HCT116 (cell line): ENCODE data around the gene ZNRF3. TPM values are rescaled to one million over a fixed set of nuclear protein-coding genes. Genes with fewer than 3 reads are reported as not detected.
A peak's percentile ranks its signal among the peaks of the same experiment; 100 is the strongest.

Source experiments
- ATAC-seq: fragments of 200-7000 bp; cut with Tn5 transposase; 2 replicates; pipeline ENCODE4 v1.9.1; 2020; ENCODE audit warnings: mild to moderate bottlenecking, moderate library complexity
- BruUV-seq: library from RNA; stranded (reverse); fragments of 400-500 nt; replicated peaks from 2 replicates; lab custom pipeline; 2021; lab: Mats Ljungman, UMichigan
- CTCF ChIA-PET: fragments of 300-600 bp; sonication (Branson Sonifier 250); formaldehyde crosslinking; loops from one replicate; lab custom pipeline; 2021; ENCODE audit warnings: antibody characterized with exemption; lab: Charles Lee
- POLR2A ChIA-PET: fragments of 300-600, 350-600 bp; sonication (Branson Sonifier 250); formaldehyde crosslinking; loops from one replicate; lab custom pipeline; 2021; ENCODE audit warnings: antibody characterized with exemption; lab: Charles Lee
- RAD21 ChIA-PET, 2 experiments: fragments of 300-600 bp; sonication (Branson Sonifier 250); formaldehyde crosslinking; loops; one replicate each; lab custom pipeline; 2023; ENCODE audit warnings: low total read pairs in 2 of 2; ENCODE audit not compliant: uncharacterized antibody in 2 of 2, unreplicated experiment in 2 of 2, low non-redundant PET in 1 of 2; lab: Charles Lee
- DNase-seq: peaks from one replicate; pipeline ENCODE4 v3.0.0-alpha.2; 2010; ENCODE audit warnings: low read depth, low spot score
- H2AFZ ChIP-seq: fragments of 200-600 bp; shearing (Covaris generic), sonication (generic); 2 replicates; pipeline ENCODE4 v1.6.1; 2017; ENCODE audit warnings: low read depth, mixed run types, mixed read lengths, antibody characterized with exemption, low read length; ENCODE audit not compliant: poor library complexity, severe bottlenecking
- H3K27ac ChIP-seq: 2 replicates; pipeline ENCODE4 v1.5.1; 2012; ENCODE audit warnings: low read depth, low read length
- H3K27me3 ChIP-seq: fragments of 200-600 bp; sonication (generic); 2 replicates; pipeline ENCODE4 v1.6.1; 2016; ENCODE audit warnings: mixed run types, low read length, mixed read lengths; ENCODE audit not compliant: insufficient read depth
- H3K36me3 ChIP-seq, 2 experiments: fragments of 200-500 bp in 1 of 2; fragments of 200-600 bp in 1 of 2; sonication (Bioruptor generic) in 1 of 2; sonication (generic) in 1 of 2; 2 replicates each; pipeline versions ENCODE4 v1.5.1 to v1.6.1; 2014 to 2016; ENCODE audit warnings: low read length in 2 of 2, inconsistent platforms in 1 of 2, mixed read lengths in 1 of 2, mixed run types in 1 of 2; ENCODE audit not compliant: insufficient read depth in 2 of 2, control insufficient read depth in 1 of 2
- H3K4me1 ChIP-seq, 2 experiments: fragments of 200-600 bp in 1 of 2; sonication (generic) in 1 of 2; 2 replicates each; pipeline versions ENCODE4 v1.5.1 to v1.6.1; 2012 to 2017; ENCODE audit warnings: low read length in 2 of 2, inconsistent platforms in 1 of 2, mild to moderate bottlenecking in 1 of 2, mixed read lengths in 1 of 2, mixed run types in 1 of 2, moderate library complexity in 1 of 2; ENCODE audit not compliant: insufficient read depth in 2 of 2, control insufficient read depth in 1 of 2
- H3K4me2 ChIP-seq: fragments of 200-600 bp; sonication (generic); 2 replicates; pipeline ENCODE4 v1.6.1; 2017; ENCODE audit warnings: mixed run types, low read length, mixed read lengths
- H3K4me3 ChIP-seq, 2 experiments: fragments of 200-600 bp in 1 of 2; sonication (generic) in 1 of 2; replicated peaks in 1 of 2; 2 replicates each; pipeline ENCODE4 v1.5.1; 2011 to 2016; ENCODE audit warnings: low read length in 2 of 2, control low read depth in 1 of 2, low read depth in 1 of 2, mild to moderate bottlenecking in 1 of 2, mixed read lengths in 1 of 2, mixed run types in 1 of 2
- H3K79me2 ChIP-seq: fragments of 200-600 bp; sonication (generic); 2 replicates; pipeline ENCODE4 v1.6.1; 2017; ENCODE audit warnings: mild to moderate bottlenecking, mixed run types, low read length, moderate library complexity, mixed read lengths; ENCODE audit not compliant: insufficient read depth
- H3K9ac ChIP-seq: fragments of 200-600 bp; sonication (generic); 2 replicates; pipeline ENCODE4 v1.6.1; 2016; ENCODE audit warnings: low read length, mixed read lengths
- H3K9me2 ChIP-seq: fragments of 200-600 bp; sonication (generic), shearing (Covaris generic); 2 replicates; pipeline ENCODE4 v1.6.1; 2017; ENCODE audit warnings: mixed run types, mild to moderate bottlenecking, moderate library complexity; ENCODE audit not compliant: insufficient read depth
- H3K9me3 ChIP-seq, 2 experiments: fragments of 200-500 bp in 1 of 2; fragments of 200-600 bp in 1 of 2; sonication (Bioruptor generic) in 1 of 2; sonication (generic) in 1 of 2; 2 replicates each; pipeline ENCODE4 v1.6.1; 2014 to 2017; ENCODE audit warnings: low read length in 2 of 2, mixed read lengths in 2 of 2, inconsistent platforms in 1 of 2, low read depth in 1 of 2, mild to moderate bottlenecking in 1 of 2, mixed run types in 1 of 2, moderate library complexity in 1 of 2; ENCODE audit not compliant: control insufficient read depth in 1 of 2, insufficient read depth in 1 of 2
- H4K20me1 ChIP-seq: fragments of 200-600 bp; sonication (generic), shearing (Covaris generic); 2 replicates; pipeline ENCODE4 v1.6.1; 2017; ENCODE audit warnings: mixed run types, mild to moderate bottlenecking, moderate library complexity; ENCODE audit not compliant: insufficient read depth
- CBX3 ChIP-seq: IDR thresholded peaks from 2 replicates; pipeline ENCODE4 v1.6.1; 2012; ENCODE audit warnings: low read depth
- CEBPB ChIP-seq: IDR thresholded peaks from 2 replicates; pipeline ENCODE4 v1.6.1; 2012; ENCODE audit warnings: low read depth
- FOSL1 ChIP-seq: IDR thresholded peaks from 2 replicates; pipeline ENCODE4 v1.6.1; 2012; ENCODE audit warnings: low read depth
- JUND ChIP-seq: IDR thresholded peaks from 2 replicates; pipeline ENCODE4 v1.6.1; 2012
- RAD21 ChIP-seq: IDR thresholded peaks from 2 replicates; pipeline ENCODE4 v1.6.1; 2012; ENCODE audit warnings: low read depth, mild to moderate bottlenecking
- SP1 ChIP-seq: IDR thresholded peaks from 2 replicates; pipeline ENCODE4 v1.6.1; 2012; ENCODE audit warnings: low read depth
- SRF ChIP-seq: IDR thresholded peaks from 2 replicates; pipeline ENCODE4 v1.6.1; 2012; ENCODE audit warnings: low read depth
- TCF7L2 ChIP-seq: IDR thresholded peaks from 2 replicates; pipeline ENCODE4 v1.7.0; 2011; ENCODE audit warnings: borderline replicate concordance, inconsistent platforms; ENCODE audit not compliant: insufficient read depth, insufficient read length; ENCODE audit errors: extremely low read depth
- intact Hi-C: fragments of 100-400 bp; cut with micrococcal nuclease; formaldehyde crosslinking; loops from 2 replicates; pipeline ENCODE4 v1.10.0; 2022
- total RNA-seq: library from RNA; stranded (reverse); gene quantifications from one replicate; pipeline ENCODE4 v1.2.1, GENCODE V29; 2021; ENCODE audit not compliant: unreplicated experiment
- TF ChIP-seq, protein P1 (sequence below), 3 experiments: fragments of 200-600 bp in 1 of 3; sonication (generic) in 1 of 3; IDR thresholded peaks in 2 of 3; conservative IDR thresholded peaks in 1 of 3; 2 replicates each; pipeline ENCODE4 v1.5.1; 2012 to 2017; ENCODE audit warnings: low read depth in 2 of 3, low read length in 2 of 3, antibody characterized with exemption in 1 of 3, borderline replicate concordance in 1 of 3, control low read depth in 1 of 3, mild to moderate bottlenecking in 1 of 3, mixed read lengths in 1 of 3, mixed run types in 1 of 3, moderate library complexity in 1 of 3; ENCODE audit not compliant: insufficient read depth in 1 of 3

ZNRF3 gene
- total RNA-seq, 1 experiment from 2014 or later = 12.2 TPM

DNA sequence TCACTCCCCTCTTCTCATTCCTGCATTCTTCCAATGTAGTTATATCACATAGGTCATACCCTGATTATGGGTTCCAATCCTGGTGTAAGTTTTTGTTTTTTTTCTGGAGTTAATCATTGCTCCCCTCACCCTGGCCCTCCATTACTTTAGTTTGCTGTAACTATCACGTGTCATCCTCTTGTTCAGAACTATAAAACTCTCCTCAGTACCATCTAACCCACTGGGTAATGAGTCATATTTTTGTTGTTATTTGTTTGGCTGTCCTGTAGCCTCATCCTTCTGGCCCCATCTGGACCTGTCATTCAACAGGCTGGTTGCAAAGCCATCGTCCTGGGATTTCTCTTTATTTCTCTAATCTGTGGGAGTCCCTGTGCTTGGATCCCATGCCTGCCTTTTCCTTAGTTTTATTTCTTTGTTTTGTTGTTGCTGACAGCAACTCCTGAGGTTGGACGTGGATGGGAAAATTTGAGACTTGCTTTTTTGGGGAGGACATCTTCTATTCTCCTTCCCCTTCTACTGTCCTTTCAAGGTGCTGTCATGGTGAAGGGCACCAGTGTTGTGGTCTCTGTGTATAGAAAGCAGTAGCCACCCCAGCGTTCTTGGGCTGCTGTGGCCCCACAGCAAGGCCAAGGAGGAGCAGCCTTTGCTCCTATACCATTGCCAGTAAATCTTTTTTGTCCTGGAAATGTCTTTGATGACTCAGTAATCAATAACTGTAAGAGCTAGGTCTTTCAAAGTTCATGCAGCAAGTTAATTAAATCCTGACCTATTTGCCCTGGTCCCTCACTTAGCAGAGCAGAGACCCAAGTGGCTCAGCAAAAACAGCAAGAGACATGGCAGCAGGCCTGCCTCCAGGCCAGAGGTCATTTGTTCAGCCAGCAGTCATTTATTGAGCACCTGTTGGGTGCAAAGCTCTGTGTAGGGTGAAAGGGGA is 95.8 kb downstream of the ZNRF3 start:
- Histone ChIP-seq H3K27ac (peak overlapping the region; percentile 72), H4K20me1 (peaks cover 7% of the 10 kb centered on the region; the same call in 1 of the 2 replicates), H3K4me3 (peak overlapping the region in 1 of 2 experiments; percentile 11; a peak in 1 of 4 replicates), H3K4me1 (peaks cover 75 to 82% of the 10 kb centered on the region in 2 experiments), H3K9ac (peak overlapping the region; percentile 23), H3K9me2 (no peaks in the 10 kb centered on the region), H3K36me3 (no peaks in the 10 kb centered on the region), H3K79me2 (peaks cover 21% of the 10 kb centered on the region), H3K27me3 (no peaks in the 10 kb centered on the region), H3K9me3 (no peaks in the 10 kb centered on the region), H3K4me2 (peak overlapping the region; percentile 75)
- DNase-seq (no peak), ATAC-seq (peak; percentile 43)
- ChIA-PET POLR2A (interaction anchor here (0.6 kb wide), 1 partner anchor 93 kb away, joined by 3 read pairs; the partner anchor contains the start of gene KREMEN1), CTCF (no interaction called here), RAD21 (interaction anchor here in 1 of 2 experiments (0.6 kb wide), 1 partner anchor 66 kb away, joined by 4 read pairs; no protein-coding TSS in a partner anchor)
- intact Hi-C loops = no loop called here
- no TSS peak for BruUV-seq
- TF ChIP-seq, protein P1, sequence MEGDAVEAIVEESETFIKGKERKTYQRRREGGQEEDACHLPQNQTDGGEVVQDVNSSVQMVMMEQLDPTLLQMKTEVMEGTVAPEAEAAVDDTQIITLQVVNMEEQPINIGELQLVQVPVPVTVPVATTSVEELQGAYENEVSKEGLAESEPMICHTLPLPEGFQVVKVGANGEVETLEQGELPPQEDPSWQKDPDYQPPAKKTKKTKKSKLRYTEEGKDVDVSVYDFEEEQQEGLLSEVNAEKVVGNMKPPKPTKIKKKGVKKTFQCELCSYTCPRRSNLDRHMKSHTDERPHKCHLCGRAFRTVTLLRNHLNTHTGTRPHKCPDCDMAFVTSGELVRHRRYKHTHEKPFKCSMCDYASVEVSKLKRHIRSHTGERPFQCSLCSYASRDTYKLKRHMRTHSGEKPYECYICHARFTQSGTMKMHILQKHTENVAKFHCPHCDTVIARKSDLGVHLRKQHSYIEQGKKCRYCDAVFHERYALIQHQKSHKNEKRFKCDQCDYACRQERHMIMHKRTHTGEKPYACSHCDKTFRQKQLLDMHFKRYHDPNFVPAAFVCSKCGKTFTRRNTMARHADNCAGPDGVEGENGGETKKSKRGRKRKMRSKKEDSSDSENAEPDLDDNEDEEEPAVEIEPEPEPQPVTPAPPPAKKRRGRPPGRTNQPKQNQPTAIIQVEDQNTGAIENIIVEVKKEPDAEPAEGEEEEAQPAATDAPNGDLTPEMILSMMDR (IDR thresholded peaks at IDR 0.05 in 2 of 3, conservative IDR thresholded peaks at IDR 0.05 in 1 of 3; ENCODE audit: borderline replicate concordance in 1 of 3, insufficient read depth in 1 of 3, low read depth in 2 of 3, low read length in 2 of 3) = no peak
- TF ChIP-seq FOSL1 (peak; percentile 57; the same call in 1 of the 2 replicates), SRF (no peak), TCF7L2 (peak; percentile 66), SP1 (peak; percentile 38; the same call in 1 of the 2 replicates), CEBPB (0 out of 2 replicates have a peak, but pooled peaks have one; percentile 22), RAD21 (peak; percentile 11; the same call in 1 of the 2 replicates), CBX3 (peak; percentile 46; the same call in 1 of the 2 replicates), JUND (peak; percentile 61)
- TF ChIP-seq, all 23 proteins: peak for 7
- no peak overlapping the region for H2AFZ ChIP-seq
